GM13976 (cell line): ENCODE results near the gene CADM4.

Experiments
- DNase-seq: peaks from one replicate; pipeline ENCODE4 v3.0.0; 2012; ENCODE audit warnings: low spot score
- in situ Hi-C: fragments of 300-500 bp; cut with MboI; formaldehyde crosslinking; loops from one replicate; pipeline ENCODE4 v1.12.0; 2022; ENCODE audit warnings: low sequenced_read_pairs, mixed read lengths, inconsistent platforms; ENCODE audit not compliant: unreplicated experiment
- TF ChIP-seq, protein P1 (sequence below): IDR thresholded peaks from 2 replicates; pipeline ENCODE4 v1.5.1; 2012; ENCODE audit warnings: borderline replicate concordance, mild to moderate bottlenecking; ENCODE audit not compliant: insufficient read depth; ENCODE audit errors: extremely low read depth, missing control alignments, control extremely low read depth

Gene CADM4

DNA sequence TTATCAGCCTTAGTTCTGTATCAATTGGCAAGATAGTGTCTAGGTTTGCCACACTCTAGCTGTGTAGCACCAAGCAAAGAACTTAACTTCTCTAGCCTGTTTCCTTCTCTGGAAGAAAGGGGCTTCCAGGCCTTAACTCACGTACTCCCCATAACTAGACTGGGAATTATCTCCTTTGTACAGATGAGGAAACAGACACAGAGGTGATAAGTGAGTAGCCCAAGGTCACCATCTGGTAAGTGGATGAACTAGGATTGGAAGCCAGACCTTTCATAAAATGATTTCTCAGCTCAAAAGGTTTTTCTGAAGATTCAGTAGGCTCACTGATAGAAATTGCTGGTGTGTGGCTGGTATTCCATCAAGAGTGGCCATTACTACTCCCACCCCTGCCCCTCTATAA, 23.3 kb downstream of the CADM4 start:
- in situ Hi-C loops = no loop called here

GRCh38 chr19:43612374-43612773, 27.3 kb downstream of the CADM4 start:
- DNase-seq = no peak
- TF ChIP-seq, protein P1, sequence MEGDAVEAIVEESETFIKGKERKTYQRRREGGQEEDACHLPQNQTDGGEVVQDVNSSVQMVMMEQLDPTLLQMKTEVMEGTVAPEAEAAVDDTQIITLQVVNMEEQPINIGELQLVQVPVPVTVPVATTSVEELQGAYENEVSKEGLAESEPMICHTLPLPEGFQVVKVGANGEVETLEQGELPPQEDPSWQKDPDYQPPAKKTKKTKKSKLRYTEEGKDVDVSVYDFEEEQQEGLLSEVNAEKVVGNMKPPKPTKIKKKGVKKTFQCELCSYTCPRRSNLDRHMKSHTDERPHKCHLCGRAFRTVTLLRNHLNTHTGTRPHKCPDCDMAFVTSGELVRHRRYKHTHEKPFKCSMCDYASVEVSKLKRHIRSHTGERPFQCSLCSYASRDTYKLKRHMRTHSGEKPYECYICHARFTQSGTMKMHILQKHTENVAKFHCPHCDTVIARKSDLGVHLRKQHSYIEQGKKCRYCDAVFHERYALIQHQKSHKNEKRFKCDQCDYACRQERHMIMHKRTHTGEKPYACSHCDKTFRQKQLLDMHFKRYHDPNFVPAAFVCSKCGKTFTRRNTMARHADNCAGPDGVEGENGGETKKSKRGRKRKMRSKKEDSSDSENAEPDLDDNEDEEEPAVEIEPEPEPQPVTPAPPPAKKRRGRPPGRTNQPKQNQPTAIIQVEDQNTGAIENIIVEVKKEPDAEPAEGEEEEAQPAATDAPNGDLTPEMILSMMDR = no peak
- in situ Hi-C loops = no loop called here

More for the DNA sequence above, 23.3 kb downstream of the CADM4 start:
- DNase-seq = no peak
- TF ChIP-seq, protein P1 = no peak

DNA sequence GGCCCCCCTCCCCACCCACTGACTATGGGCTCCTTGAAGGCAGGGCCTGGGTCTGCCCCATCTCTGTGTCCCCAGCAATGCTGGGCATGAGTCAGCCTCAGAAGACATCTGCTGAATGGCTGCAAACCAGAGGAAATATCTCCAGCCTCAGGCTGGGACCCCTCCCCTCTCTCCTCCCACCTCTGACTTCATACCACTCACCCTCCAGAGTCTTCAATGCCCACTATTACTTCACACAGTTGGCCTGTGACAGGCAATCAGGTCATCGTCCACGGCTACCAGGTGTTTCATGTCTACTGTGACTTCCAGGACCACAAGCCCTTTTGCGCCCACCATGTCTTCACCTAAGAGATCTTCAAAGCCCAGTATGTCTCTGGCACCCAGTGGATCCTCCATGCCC, 27.9 kb downstream of the CADM4 start, which contains the start of gene SRRM5:
TSS of gene SRRM5 (plus strand) at position 301 of the 400 bp plus-strand sequence. CDS start at position 335, 34 bp downstream.
- TF ChIP-seq, protein P1 = no peak
- in situ Hi-C loops = no loop called here
- no peak for DNase-seq

- TF ChIP-seq, protein P1 = no peak
- DNase-seq = no peak
- in situ Hi-C loops = no loop called here
Measured at GRCh38 chr19:43610493-43610892, 29.2 kb downstream of the CADM4 start.

DNA sequence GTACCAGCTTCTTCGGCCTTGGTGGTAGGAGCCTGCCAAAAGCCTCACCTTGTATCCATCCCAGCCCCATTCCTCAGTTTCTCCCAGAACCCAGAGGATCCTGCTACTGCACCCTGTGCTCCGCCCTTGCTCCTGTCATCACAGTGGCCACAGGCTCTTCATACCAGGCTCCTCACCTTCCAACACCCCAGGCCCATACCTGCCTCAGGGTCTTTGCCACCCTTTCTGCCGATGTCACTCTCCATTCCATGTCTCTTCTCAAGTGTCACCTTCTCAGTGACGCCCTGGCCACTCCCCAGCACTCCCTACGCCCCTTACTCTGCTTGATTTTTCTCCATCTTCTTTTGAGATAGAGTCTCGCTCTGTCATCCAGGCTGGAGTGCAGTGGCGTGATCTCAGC, 29.8 kb downstream of the CADM4 start:
- in situ Hi-C loops = no loop called here
- no peak for DNase-seq
- TF ChIP-seq, protein P1 = no peak

GRCh38 chr19:43607238-43608205, 32.1 kb downstream of the CADM4 start:
- TF ChIP-seq, protein P1 = no peak
- in situ Hi-C loops = no loop called here
- no peak for DNase-seq
